PFSK-1 (cell line): ENCODE measurements around the gene TRIM13.

ENCODE experiments used
- FOXP2 ChIP-seq: optimal IDR thresholded peaks from 2 replicates; pipeline ENCODE3; 2011; ENCODE audit warnings: borderline replicate concordance, control low read depth, inconsistent platforms; ENCODE audit not compliant: insufficient read depth; ENCODE audit errors: extremely low read length, extremely low read depth
- POLR2AphosphoS5 ChIP-seq: IDR thresholded peaks from 2 replicates; pipeline ENCODE4 v1.6.1; 2012; ENCODE audit warnings: low read depth, mild to moderate bottlenecking, control low read depth, low read length, moderate library complexity
- SIN3A ChIP-seq: IDR thresholded peaks from 2 replicates; pipeline ENCODE4 v1.6.1; 2012; ENCODE audit warnings: mild to moderate bottlenecking, low read length, moderate library complexity, borderline replicate concordance; ENCODE audit not compliant: insufficient read depth
- TAF1 ChIP-seq: IDR thresholded peaks from 2 replicates; pipeline ENCODE4 v1.6.1; 2012; ENCODE audit warnings: low read length, control low read depth, borderline replicate concordance; ENCODE audit not compliant: insufficient read depth
- TF ChIP-seq, protein P1 (sequence below), 2 experiments: IDR thresholded peaks; 2 replicates each; pipeline versions ENCODE4 v1.6.1 to v1.8.0; 2011 to 2012; ENCODE audit warnings: low read depth in 2 of 2, low read length in 2 of 2, control low read depth in 1 of 2, inconsistent platforms in 1 of 2, mild to moderate bottlenecking in 1 of 2, moderate library complexity in 1 of 2; ENCODE audit not compliant: insufficient read depth in 1 of 2

The TRIM13 gene

DNA sequence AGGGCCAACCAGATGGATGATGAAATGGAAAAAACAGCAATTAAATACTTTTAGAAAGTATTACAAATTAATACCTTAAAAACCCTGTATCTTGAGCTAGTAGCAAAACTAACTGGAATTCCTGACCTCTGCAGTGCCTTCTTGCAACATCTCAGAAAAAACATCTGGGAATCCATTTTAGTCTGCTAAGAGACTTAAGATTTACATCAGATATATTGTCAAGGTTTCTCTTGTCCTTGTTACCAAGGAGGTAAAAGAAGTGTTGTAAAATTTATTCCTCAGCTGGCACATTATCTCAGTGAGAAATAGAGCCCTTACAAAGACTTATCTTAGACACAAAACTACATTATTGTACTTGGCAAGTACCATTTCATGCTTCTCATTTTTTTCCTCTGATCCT lies 36.9 kb downstream of the TRIM13 start:
- TF ChIP-seq FOXP2 (no peak), TAF1 (no peak), POLR2AphosphoS5 (no peak), SIN3A (no peak)
- TF ChIP-seq, protein P1, sequence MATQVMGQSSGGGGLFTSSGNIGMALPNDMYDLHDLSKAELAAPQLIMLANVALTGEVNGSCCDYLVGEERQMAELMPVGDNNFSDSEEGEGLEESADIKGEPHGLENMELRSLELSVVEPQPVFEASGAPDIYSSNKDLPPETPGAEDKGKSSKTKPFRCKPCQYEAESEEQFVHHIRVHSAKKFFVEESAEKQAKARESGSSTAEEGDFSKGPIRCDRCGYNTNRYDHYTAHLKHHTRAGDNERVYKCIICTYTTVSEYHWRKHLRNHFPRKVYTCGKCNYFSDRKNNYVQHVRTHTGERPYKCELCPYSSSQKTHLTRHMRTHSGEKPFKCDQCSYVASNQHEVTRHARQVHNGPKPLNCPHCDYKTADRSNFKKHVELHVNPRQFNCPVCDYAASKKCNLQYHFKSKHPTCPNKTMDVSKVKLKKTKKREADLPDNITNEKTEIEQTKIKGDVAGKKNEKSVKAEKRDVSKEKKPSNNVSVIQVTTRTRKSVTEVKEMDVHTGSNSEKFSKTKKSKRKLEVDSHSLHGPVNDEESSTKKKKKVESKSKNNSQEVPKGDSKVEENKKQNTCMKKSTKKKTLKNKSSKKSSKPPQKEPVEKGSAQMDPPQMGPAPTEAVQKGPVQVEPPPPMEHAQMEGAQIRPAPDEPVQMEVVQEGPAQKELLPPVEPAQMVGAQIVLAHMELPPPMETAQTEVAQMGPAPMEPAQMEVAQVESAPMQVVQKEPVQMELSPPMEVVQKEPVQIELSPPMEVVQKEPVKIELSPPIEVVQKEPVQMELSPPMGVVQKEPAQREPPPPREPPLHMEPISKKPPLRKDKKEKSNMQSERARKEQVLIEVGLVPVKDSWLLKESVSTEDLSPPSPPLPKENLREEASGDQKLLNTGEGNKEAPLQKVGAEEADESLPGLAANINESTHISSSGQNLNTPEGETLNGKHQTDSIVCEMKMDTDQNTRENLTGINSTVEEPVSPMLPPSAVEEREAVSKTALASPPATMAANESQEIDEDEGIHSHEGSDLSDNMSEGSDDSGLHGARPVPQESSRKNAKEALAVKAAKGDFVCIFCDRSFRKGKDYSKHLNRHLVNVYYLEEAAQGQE (IDR thresholded peaks at IDR 0.05; ENCODE audit: insufficient read depth in 1 of 2, low read depth in 2 of 2, low read length in 2 of 2): no peak

DNA sequence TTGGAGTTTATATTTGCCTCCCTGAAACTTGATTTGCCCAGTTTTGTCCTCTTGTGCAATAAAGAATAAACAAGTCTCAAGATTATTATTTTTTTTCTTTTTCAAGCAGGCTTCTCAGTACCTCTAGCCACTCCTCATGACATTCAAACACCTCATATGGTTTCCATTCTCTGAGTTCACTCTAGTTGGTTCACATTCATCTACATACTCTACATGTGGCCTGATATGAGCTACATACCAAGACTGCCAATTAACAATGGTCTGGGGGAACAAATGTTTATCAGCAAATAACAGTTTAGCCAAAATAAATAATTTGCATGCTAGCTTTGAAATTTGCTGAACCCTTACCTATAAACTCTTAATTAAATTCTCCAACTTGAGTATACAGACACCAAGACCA lies 40.9 kb downstream of the TRIM13 start:
- TF ChIP-seq FOXP2 (no peak), POLR2AphosphoS5 (no peak; the same call in 1 of the 2 replicates), TAF1 (no peak), SIN3A (no peak)
- TF ChIP-seq, protein P1 (IDR thresholded peaks at IDR 0.05; ENCODE audit: insufficient read depth in 1 of 2, low read depth in 2 of 2, low read length in 2 of 2): no peak

DNA sequence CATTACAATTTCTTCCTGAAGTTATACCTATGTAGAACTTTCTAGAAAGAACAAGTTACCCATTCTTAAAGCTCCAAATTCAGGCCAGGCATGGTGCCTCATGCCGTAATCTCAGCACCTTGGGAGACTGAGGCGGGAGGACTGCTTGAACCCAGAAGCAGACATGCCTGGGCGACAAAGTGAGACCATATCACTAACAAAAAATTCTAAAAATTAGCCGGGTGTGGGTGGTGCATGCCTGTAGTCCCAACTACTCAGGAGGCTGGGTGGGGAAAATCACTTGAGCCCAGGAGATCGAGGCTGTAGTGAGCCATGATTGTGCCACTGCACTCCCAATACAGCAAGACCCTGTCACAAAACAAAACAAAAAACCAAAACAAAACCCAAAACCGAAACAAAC lies 41.4 kb downstream of the TRIM13 start:
- TF ChIP-seq TAF1: no peak
- TF ChIP-seq POLR2AphosphoS5: no peak
- TF ChIP-seq, protein P1 (IDR thresholded peaks at IDR 0.05; ENCODE audit: insufficient read depth in 1 of 2, low read depth in 2 of 2, low read length in 2 of 2): no peak
- no peak for TF ChIP-seq SIN3A
- no peak for TF ChIP-seq FOXP2

DNA sequence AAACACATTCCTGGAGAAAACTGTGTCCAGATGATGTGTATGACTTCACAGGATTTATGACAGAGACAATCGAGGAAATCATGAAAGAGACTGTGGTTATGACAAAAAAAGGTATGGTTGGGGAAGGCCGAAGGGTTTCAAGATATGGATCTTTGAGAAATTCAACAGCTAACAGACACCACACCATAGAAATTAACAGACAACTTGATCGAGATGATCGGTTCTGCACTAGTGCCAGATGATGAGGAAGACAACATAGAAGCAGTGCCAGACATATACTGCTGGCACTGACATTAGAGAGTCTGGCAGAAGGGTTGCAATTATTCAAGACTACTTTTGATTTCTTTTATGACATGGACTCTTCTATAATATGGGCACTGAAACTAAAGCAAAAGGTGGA lies 55.6 kb downstream of the TRIM13 start:
- TF ChIP-seq POLR2AphosphoS5: no peak

DNA sequence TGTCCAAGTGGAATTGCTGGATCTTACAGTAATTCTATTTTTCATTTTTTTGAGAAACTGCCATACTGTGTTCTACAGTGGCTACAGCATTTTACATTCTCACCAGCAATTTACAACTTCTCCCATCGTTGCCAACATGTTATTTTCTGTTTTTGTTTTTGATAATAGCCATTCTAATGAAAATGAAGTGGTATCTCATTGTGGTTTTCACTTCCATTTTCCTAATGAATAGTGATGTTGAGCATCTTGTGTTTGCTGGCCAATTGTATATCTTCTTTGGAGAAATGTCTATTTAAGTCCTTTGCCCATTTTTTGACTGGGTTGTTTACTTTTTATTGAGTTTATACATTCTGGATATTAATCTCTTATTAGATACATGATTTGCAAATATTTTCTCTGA lies 57.0 kb downstream of the TRIM13 start:
- TF ChIP-seq TAF1 (no peak), POLR2AphosphoS5 (no peak), FOXP2 (no peak), SIN3A (no peak)
- TF ChIP-seq, protein P1 (IDR thresholded peaks at IDR 0.05; ENCODE audit: insufficient read depth in 1 of 2, low read depth in 2 of 2, low read length in 2 of 2): no peak
